Measurements from ENCODE around the gene FAM210B. TPM values are rescaled to one million over a fixed set of nuclear protein-coding genes. Genes with fewer than 3 reads are reported as not detected.

The FAM210B gene
- total and polyA plus RNA-seq, 9 donors, result 36.9 to 44.9 (median 39.0) TPM

DNA sequence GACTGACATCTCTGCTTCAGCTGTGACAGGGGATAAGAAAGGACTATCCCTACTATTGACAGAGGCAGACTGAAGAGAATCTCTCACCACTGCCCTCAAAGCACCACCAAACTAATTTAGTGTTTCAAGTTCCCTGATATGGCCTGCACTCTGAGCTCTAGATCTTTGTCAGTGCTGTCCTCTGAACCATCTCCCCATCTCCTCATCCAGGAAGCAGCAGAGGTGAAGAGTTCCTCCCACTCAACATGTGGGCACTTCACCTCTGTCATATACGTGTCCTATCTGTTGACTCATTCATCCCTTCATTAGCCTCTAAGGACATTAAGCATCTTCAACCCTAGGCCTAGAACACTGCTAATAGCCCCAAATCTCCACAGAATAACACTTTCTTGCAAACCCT, 14.1 kb downstream of the FAM210B start:
- 80% methylated on average over 1 of the region's 1 CpG for WGBS (ENCODE audit: insufficient coverage)

DNA sequence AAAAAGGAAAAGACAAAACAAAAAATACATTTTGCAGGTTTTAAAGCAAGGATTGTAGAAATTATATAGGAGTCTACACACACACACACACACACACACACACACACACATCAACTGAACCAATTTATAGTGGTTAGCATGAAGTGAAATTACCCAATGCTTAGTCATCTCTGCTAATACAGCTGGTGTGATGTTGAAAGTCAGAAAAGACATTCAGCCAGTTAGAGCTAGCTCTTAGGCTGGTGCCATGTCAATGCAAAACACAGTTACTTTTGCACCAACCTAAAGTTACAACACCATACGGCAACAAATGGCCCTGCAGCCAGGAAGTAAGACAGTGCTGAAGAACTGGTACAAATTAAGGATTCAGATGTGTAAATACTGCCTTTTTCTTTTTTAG, 15.2 kb downstream of the FAM210B start:
- Histone ChIP-seq H3K4me1 (ENCODE audit: control insufficient read depth, insufficient read depth, low read length) (no peaks in the 10 kb centered on the region), H3K4me3 (ENCODE audit: low read length) (no peak overlapping the region), H3K36me3 (ENCODE audit: control insufficient read depth, insufficient read depth, low read length) (peaks cover 36% of the 10 kb centered on the region), H3K9me3 (replicated peaks; ENCODE audit: control insufficient read depth, low read depth, low read length) (no peaks in the 10 kb centered on the region), H3K27ac (ENCODE audit: low read length) (no peak overlapping the region), H3K27me3 (ENCODE audit: control insufficient read depth, insufficient read depth, low read length) (no peaks in the 10 kb centered on the region)
- no CpG with 5 or more reads among the region's 1 CpG for WGBS (ENCODE audit: insufficient coverage)
- no peak for DNase-seq

More for the DNA sequence above, 14.1 kb downstream of the FAM210B start:
- no peak overlapping the region for H3K4me3 ChIP-seq (ENCODE audit: low read length)
- peaks cover 2% of the 10 kb centered on the region for H3K4me1 ChIP-seq (ENCODE audit: control insufficient read depth, insufficient read depth, low read length)
- no peaks in the 10 kb centered on the region for H3K9me3 ChIP-seq (replicated peaks; ENCODE audit: control insufficient read depth, low read depth, low read length)
- no peak overlapping the region for H3K27ac ChIP-seq (ENCODE audit: low read length)
- no peak for DNase-seq
- no peaks in the 10 kb centered on the region for H3K27me3 ChIP-seq (ENCODE audit: control insufficient read depth, insufficient read depth, low read length)
- H3K36me3 ChIP-seq (ENCODE audit: control insufficient read depth, insufficient read depth, low read length), result peaks cover 37% of the 10 kb centered on the region

DNA sequence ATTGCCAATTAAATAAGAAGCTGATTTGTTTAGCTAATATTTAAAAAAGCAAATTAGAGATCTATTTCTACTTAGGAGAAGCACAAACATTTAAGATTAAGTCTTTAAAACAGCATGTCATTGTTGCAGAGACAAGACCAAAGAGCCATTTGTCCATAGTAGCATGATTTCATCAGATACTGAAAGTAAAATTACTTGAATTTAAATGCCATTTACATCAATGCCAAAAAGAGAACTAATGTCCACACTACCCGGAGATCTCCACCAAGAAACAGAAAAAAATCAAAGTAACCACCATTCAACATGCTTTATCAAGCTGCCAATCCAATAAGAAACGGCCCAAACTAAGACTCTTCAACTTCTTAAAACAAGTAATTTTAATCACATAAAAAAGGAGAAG, 17.6 kb downstream of the FAM210B start:
- no peaks in the 10 kb centered on the region for H3K4me1 ChIP-seq (ENCODE audit: control insufficient read depth, insufficient read depth, low read length)

DNA sequence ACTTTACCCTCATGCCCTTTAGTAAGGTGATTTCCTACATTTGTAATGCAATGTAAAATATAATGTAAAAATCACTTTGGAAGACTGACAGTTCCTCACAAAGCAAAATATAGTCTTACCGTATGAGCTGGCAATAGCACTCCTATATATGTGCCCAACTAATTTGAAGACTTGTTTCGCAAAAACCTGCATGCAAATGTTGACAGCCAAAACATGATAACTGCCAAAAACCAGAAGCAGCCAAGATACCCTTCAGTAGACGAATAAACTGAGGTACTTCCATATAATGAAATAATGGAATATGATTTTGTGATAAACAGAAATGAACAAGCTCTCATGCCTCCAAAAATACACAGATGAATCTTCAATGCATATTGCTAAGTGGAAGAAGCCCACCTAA, 19.6 kb downstream of the FAM210B start:
- WGBS (ENCODE audit: insufficient coverage), result no CpG with 5 or more reads among the region's 3 CpGs
- no peaks in the 10 kb centered on the region for H3K9me3 ChIP-seq (replicated peaks; ENCODE audit: control insufficient read depth, low read depth, low read length)
- H3K4me1 ChIP-seq (ENCODE audit: control insufficient read depth, insufficient read depth, low read length), result no peaks in the 10 kb centered on the region
- no peaks in the 10 kb centered on the region for H3K27me3 ChIP-seq (ENCODE audit: control insufficient read depth, insufficient read depth, low read length)
- no peak for DNase-seq
- peaks cover 18% of the 10 kb centered on the region for H3K36me3 ChIP-seq (ENCODE audit: control insufficient read depth, insufficient read depth, low read length)
- no peak overlapping the region for H3K4me3 ChIP-seq (ENCODE audit: low read length)
- no peak overlapping the region for H3K27ac ChIP-seq (ENCODE audit: low read length)

More for the DNA sequence above, 17.6 kb downstream of the FAM210B start:
- WGBS (ENCODE audit: insufficient coverage), result no CpG with 5 or more reads among the region's 2 CpGs
- H3K4me3 ChIP-seq (ENCODE audit: low read length), result no peak overlapping the region
- H3K27ac ChIP-seq (ENCODE audit: low read length), result no peak overlapping the region
- H3K36me3 ChIP-seq (ENCODE audit: control insufficient read depth, insufficient read depth, low read length), result peaks cover 21% of the 10 kb centered on the region
- no peak for DNase-seq
- H3K9me3 ChIP-seq (replicated peaks; ENCODE audit: control insufficient read depth, low read depth, low read length), result no peaks in the 10 kb centered on the region
- no peaks in the 10 kb centered on the region for H3K27me3 ChIP-seq (ENCODE audit: control insufficient read depth, insufficient read depth, low read length)

DNA sequence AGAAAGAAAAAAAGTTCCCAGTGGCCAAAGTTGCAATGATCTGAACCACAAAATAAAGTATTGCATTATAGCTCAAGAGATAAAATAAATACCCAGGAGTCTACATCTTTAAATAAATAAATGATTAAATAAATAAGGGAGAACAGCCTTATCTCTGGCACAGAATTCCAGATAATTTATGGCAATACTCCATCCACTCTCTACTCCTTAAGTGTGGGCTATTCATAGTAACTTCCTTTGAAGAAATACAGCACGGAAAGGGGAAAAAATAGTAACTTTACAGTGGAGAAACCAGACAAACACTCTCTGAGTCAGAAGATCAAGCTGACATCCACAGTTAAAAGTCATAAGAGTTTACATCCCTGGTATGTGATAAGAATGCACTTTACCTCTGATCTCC, 21.6 kb downstream of the FAM210B start:
- Histone ChIP-seq H3K4me3 (ENCODE audit: low read length) (no peak overlapping the region), H3K9me3 (replicated peaks; ENCODE audit: control insufficient read depth, low read depth, low read length) (no peaks in the 10 kb centered on the region), H3K27ac (ENCODE audit: low read length) (no peak overlapping the region), H3K27me3 (ENCODE audit: control insufficient read depth, insufficient read depth, low read length) (no peaks in the 10 kb centered on the region), H3K4me1 (ENCODE audit: control insufficient read depth, insufficient read depth, low read length) (no peaks in the 10 kb centered on the region), H3K36me3 (ENCODE audit: control insufficient read depth, insufficient read depth, low read length) (peaks cover 28% of the 10 kb centered on the region)
- no CpG with 5 or more reads among the region's 1 CpG for WGBS (ENCODE audit: insufficient coverage)
- no peak for DNase-seq

DNA sequence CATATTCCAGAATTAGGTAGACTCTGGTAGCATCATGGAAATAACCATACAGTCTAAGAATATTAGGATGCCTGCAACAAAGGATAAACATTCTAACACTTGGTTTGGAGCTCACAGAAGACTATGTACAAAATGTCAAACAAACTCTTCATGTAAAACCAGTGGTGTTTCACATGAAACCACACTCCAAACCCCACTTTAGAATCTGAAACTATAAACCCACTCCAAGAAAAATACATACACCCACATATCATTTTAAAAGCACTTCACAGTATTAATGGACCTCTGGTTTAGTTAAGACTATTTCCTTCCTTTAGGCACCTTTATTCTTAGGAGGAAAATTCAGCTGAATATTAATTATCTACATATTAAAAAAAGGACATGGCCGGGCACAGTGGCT, 22.7 kb downstream of the FAM210B start:
- H3K27ac ChIP-seq (ENCODE audit: low read length), result no peak overlapping the region
- H3K4me1 ChIP-seq (ENCODE audit: control insufficient read depth, insufficient read depth, low read length), result no peaks in the 10 kb centered on the region
- WGBS (ENCODE audit: insufficient coverage), result no CpG with 5 or more reads among the region's 1 CpG

DNA sequence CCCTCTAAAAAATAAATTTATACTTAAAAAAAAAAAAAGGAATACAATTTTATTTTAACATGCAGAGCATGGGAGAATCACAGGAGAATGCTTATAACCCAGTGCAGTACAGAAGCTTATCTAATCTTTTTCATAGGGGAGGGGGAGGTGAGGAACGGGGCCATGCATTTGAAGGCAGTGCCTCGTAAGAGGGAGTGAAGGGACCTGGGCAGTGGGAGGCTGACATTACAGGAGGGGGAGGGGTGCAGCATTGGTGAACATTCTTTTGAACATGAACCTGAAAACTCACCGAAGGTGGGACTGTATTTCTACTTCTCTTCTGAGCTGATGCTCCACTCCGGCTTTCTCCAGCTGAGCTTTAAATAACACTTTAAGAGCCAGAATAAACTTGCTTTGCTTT, 23.9 kb downstream of the FAM210B start:
- Histone ChIP-seq H3K27me3 (ENCODE audit: control insufficient read depth, insufficient read depth, low read length) (no peaks in the 10 kb centered on the region), H3K27ac (ENCODE audit: low read length) (no peak overlapping the region), H3K4me3 (ENCODE audit: low read length) (no peak overlapping the region), H3K4me1 (ENCODE audit: control insufficient read depth, insufficient read depth, low read length) (no peaks in the 10 kb centered on the region), H3K36me3 (ENCODE audit: control insufficient read depth, insufficient read depth, low read length) (peaks cover 35% of the 10 kb centered on the region), H3K9me3 (replicated peaks; ENCODE audit: control insufficient read depth, low read depth, low read length) (no peaks in the 10 kb centered on the region)
- DNase-seq, result no peak
- WGBS (ENCODE audit: insufficient coverage), result 61% methylated on average over 3 of the region's 4 CpGs

More for the DNA sequence above, 22.7 kb downstream of the FAM210B start:
- Histone ChIP-seq H3K27me3 (ENCODE audit: control insufficient read depth, insufficient read depth, low read length) (no peaks in the 10 kb centered on the region), H3K36me3 (ENCODE audit: control insufficient read depth, insufficient read depth, low read length) (peaks cover 35% of the 10 kb centered on the region), H3K4me3 (ENCODE audit: low read length) (no peak overlapping the region), H3K9me3 (replicated peaks; ENCODE audit: control insufficient read depth, low read depth, low read length) (no peaks in the 10 kb centered on the region)
- DNase-seq, result no peak

DNA sequence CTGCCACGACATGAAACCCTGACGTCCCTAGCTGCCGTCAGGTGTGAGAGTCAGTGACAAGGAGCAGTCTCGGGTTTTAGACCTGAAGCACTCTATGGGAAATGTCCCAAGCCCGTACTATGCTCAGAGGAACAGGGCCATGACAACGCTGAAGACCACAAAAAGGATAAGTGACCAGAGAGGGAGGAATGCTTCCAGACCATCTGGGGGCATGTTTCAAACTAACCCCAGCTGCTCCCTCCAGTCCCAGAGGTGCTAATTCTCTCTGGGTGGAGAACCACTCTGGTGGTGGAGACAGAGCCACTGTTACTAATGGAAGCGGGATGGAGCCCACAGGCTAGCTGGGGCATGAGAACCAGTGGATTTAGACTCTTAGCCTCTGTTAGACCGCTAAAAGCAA, 24.6 kb downstream of the FAM210B start:
- Histone ChIP-seq H3K4me3 (ENCODE audit: low read length) (no peak overlapping the region), H3K36me3 (ENCODE audit: control insufficient read depth, insufficient read depth, low read length) (peaks cover 36% of the 10 kb centered on the region), H3K9me3 (replicated peaks; ENCODE audit: control insufficient read depth, low read depth, low read length) (no peaks in the 10 kb centered on the region), H3K27me3 (ENCODE audit: control insufficient read depth, insufficient read depth, low read length) (no peaks in the 10 kb centered on the region), H3K27ac (ENCODE audit: low read length) (no peak overlapping the region), H3K4me1 (ENCODE audit: control insufficient read depth, insufficient read depth, low read length) (no peaks in the 10 kb centered on the region)
- WGBS (ENCODE audit: insufficient coverage), result 76% methylated on average over 6 of the region's 8 CpGs
- no peak for DNase-seq

DNA sequence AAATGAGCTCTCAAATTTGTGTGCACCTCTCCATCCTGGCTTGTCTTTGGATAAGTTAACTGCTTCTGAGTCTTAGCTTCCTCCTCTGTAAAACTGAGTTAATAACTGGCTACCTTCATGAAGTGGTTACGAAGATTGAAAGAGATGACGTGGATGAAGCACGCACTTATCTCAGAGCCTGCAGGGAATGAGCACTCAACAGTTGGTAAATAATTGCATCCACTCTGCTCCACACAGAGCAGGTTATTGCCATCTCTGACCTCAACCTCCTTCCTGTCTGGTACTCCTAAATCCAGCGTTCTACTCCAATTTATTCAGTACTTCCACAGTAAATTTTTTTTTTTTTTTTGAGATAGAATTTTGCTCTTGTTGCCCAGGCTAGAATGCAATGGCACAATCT, 26.4 kb downstream of the FAM210B start:
- no peaks in the 10 kb centered on the region for H3K9me3 ChIP-seq (replicated peaks; ENCODE audit: control insufficient read depth, low read depth, low read length)
- no peaks in the 10 kb centered on the region for H3K4me1 ChIP-seq (ENCODE audit: control insufficient read depth, insufficient read depth, low read length)
- no peak overlapping the region for H3K27ac ChIP-seq (ENCODE audit: low read length)
- H3K36me3 ChIP-seq (ENCODE audit: control insufficient read depth, insufficient read depth, low read length), result peaks cover 43% of the 10 kb centered on the region
- 100% methylated on average over 3 of the region's 4 CpGs for WGBS (ENCODE audit: insufficient coverage)
- no peak overlapping the region for H3K4me3 ChIP-seq (ENCODE audit: low read length)
- no peak for DNase-seq
- H3K27me3 ChIP-seq (ENCODE audit: control insufficient read depth, insufficient read depth, low read length), result no peaks in the 10 kb centered on the region

DNA sequence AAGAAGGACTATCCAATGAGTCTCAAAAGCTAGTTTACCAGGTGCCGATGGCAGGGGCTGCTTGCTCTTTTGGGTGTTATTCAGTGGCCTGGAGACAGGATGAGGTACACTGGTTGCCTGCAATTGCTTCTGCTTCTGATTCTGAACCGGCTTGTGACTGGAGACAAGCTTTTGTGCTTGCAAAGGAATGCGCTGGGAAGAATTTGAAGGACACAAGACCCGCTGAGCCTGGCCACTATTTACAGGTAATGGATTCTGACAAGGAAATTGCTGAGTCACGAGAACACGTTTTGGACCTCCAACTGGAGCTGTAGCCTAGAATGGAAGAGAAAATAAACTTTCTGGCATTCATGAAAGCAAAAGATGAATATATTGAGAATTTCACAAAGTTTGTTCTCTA, 27.4 kb downstream of the FAM210B start:
- WGBS (ENCODE audit: insufficient coverage), result 93% methylated on average over 4 of the region's 6 CpGs
- peaks cover 5% of the 10 kb centered on the region for H3K4me1 ChIP-seq (ENCODE audit: control insufficient read depth, insufficient read depth, low read length)

DNA sequence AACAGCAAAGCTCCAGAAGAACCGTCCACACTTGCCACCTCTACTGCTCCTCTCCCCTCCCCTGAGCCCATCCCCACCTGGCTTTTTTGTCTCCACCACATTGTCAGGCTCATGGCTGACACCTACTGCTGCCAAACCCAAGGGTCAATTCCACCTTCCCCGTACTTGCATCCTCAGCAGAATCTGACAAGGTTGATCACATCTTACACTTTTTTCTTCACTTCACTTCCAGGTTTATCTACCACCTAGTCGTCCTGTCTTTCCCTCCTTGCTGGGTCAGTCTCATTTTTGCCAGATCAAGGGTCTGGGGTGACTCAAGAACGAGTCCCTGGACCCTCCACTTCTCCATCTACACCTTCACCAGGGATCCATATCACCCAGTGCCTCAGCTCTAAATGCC, 30.1 kb downstream of the FAM210B start:
- no peaks in the 10 kb centered on the region for H3K9me3 ChIP-seq (replicated peaks; ENCODE audit: control insufficient read depth, low read depth, low read length)
- 71% methylated on average over 4 of the region's 4 CpGs for WGBS (ENCODE audit: insufficient coverage)
- H3K4me1 ChIP-seq (ENCODE audit: control insufficient read depth, insufficient read depth, low read length), result peaks cover 14% of the 10 kb centered on the region
- H3K27me3 ChIP-seq (ENCODE audit: control insufficient read depth, insufficient read depth, low read length), result no peaks in the 10 kb centered on the region
- peaks cover 33% of the 10 kb centered on the region for H3K36me3 ChIP-seq (ENCODE audit: control insufficient read depth, insufficient read depth, low read length)
- H3K27ac ChIP-seq (ENCODE audit: low read length), result no peak overlapping the region
- H3K4me3 ChIP-seq (ENCODE audit: low read length), result no peak overlapping the region
- no peak for DNase-seq

More for the DNA sequence above, 27.4 kb downstream of the FAM210B start:
- Histone ChIP-seq H3K9me3 (replicated peaks; ENCODE audit: control insufficient read depth, low read depth, low read length) (no peaks in the 10 kb centered on the region), H3K36me3 (ENCODE audit: control insufficient read depth, insufficient read depth, low read length) (peaks cover 43% of the 10 kb centered on the region), H3K27ac (ENCODE audit: low read length) (no peak overlapping the region), H3K27me3 (ENCODE audit: control insufficient read depth, insufficient read depth, low read length) (no peaks in the 10 kb centered on the region), H3K4me3 (ENCODE audit: low read length) (no peak overlapping the region)
- no peak for DNase-seq

Measured in muscle of leg (tissue), 11 donors.